A673 (cell line): ENCODE data around the gene MRI1.

ENCODE experiments used
- EZH2 ChIP-seq: fragments of 200-600 bp; sonication (generic); IDR thresholded peaks from 2 replicates; pipeline ENCODE4 v1.6.1; 2017; ENCODE audit warnings: borderline replicate concordance, low read depth, mild to moderate bottlenecking, mixed read lengths, antibody characterized with exemption, low read length; ENCODE audit not compliant: poor library complexity, severe bottlenecking
- TF ChIP-seq, protein P1 (sequence below): fragments of 300-800, 200-600 bp; sonication (generic); conservative IDR thresholded peaks from 2 replicates; pipeline ENCODE4 v1.5.1; 2017; ENCODE audit warnings: low read depth, mild to moderate bottlenecking, antibody characterized with exemption, low read length, moderate library complexity, mixed read lengths

DNA sequence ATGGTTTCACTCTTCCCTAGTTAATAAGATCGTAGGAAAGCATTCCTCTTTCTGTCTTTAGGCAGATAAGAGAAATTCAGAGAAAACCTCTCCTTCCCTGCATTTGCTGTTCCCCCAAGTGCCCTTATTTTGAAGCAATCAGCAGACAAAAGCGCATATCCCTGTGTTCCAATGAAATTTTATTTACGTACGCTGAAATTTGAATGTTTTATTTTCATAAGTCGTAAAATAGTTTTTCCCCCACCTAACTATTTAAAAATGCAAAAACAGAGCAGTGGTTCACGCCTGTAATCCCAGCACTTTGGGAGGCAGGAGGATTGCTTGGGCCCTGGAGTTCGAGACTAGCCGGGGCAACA, 17.2 kb upstream of the MRI1 start:
- TF ChIP-seq, protein P1, sequence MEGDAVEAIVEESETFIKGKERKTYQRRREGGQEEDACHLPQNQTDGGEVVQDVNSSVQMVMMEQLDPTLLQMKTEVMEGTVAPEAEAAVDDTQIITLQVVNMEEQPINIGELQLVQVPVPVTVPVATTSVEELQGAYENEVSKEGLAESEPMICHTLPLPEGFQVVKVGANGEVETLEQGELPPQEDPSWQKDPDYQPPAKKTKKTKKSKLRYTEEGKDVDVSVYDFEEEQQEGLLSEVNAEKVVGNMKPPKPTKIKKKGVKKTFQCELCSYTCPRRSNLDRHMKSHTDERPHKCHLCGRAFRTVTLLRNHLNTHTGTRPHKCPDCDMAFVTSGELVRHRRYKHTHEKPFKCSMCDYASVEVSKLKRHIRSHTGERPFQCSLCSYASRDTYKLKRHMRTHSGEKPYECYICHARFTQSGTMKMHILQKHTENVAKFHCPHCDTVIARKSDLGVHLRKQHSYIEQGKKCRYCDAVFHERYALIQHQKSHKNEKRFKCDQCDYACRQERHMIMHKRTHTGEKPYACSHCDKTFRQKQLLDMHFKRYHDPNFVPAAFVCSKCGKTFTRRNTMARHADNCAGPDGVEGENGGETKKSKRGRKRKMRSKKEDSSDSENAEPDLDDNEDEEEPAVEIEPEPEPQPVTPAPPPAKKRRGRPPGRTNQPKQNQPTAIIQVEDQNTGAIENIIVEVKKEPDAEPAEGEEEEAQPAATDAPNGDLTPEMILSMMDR: no peak
- no peak for TF ChIP-seq EZH2
